Measurements from ENCODE around the gene SZRD1. TPM values are rescaled to one million over a fixed set of nuclear protein-coding genes. Genes with fewer than 3 reads are reported as not detected.

The SZRD1 gene
- total RNA-seq, 4 donors from 2014 or later: 54.6 to 66.8 (median 61.7) TPM

DNA sequence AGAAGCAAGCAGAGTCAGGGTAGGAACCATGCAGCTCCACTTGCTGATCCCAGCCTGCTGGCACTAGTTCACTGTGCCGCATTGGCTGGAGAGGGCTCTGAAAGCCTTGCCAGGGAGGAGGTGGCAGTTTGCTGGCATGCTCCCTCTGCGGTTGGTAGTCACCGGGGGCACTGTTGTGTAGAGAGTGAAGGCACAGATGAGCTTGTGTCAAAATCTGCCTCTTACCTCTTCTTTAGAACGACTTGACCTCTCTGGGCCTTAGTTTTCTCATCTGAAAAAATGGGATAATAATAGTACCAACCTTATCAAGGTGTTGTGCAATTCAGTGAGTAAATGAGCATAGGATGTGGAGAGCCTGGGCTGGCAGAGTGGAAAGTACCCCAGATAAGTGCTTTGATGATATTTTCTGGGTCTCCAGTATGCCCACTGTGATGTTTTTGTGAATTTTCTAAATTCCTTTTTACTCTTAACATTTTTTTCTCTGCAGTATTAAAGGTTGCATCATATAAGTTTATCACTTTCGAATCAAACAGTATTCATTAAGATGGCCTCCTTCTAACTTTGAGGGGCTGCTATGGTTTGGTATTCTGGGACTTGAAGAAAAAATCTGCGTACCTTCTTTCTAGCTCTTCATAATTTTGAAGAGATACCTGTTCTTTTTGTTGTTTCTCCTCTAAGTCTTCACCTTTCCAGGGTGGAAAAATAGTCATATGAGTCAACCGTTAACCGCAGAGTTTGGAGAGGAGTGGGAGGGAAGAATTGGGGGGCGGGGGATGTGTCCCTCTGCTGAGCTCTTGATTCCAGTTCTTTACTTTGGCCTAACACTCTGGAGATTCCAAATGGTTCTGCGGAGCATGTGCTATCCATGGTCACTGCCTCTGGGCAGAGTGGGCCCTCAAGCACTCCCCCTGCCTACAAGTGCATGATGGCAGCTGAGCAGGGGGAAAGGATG lies 26.8 kb downstream of the SZRD1 start:
- in situ Hi-C loops (cut with MboI; ENCODE audit: low pct_ligation_motif_present in 1 of 4, low pct_unique_long_range_greater_than_20kb in 1 of 4, low sequenced_read_pairs in 3 of 4): no loop called here
- TF ChIP-seq EP300 (IDR thresholded peaks at IDR 0.05; ENCODE audit: low read depth): no peak
- TF ChIP-seq POLR2AphosphoS5 (IDR thresholded peaks at IDR 0.05): no peak
- TF ChIP-seq POLR2A (IDR thresholded peaks at IDR 0.05): no peak
- TF ChIP-seq, protein P1, sequence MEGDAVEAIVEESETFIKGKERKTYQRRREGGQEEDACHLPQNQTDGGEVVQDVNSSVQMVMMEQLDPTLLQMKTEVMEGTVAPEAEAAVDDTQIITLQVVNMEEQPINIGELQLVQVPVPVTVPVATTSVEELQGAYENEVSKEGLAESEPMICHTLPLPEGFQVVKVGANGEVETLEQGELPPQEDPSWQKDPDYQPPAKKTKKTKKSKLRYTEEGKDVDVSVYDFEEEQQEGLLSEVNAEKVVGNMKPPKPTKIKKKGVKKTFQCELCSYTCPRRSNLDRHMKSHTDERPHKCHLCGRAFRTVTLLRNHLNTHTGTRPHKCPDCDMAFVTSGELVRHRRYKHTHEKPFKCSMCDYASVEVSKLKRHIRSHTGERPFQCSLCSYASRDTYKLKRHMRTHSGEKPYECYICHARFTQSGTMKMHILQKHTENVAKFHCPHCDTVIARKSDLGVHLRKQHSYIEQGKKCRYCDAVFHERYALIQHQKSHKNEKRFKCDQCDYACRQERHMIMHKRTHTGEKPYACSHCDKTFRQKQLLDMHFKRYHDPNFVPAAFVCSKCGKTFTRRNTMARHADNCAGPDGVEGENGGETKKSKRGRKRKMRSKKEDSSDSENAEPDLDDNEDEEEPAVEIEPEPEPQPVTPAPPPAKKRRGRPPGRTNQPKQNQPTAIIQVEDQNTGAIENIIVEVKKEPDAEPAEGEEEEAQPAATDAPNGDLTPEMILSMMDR (IDR thresholded peaks at IDR 0.05): no peak
- no peaks in the 10 kb centered on the region for H3K27me3 ChIP-seq

DNA sequence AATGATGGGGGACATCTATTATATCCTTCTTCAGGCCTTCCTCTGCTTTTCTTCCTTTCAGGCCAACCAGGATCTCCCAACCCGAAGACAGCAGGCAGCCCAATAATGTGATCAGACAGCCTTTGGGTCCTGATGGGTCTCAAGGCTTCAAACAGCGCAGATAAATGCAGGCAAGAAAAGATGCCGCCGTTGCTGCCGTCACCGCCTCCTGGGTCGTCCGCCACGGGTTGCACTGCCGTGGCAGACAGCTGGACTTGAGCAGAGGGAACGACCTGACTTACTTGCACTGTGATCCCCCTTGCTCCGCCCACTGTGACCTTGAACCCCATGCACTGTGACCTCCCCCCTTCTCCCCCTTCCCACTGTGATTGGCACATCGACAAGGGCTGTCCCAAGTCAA lies 27.9 kb downstream of the SZRD1 start:
- no peak for DNase-seq
- 80 to 88% methylated on average over 1 to 13 of the region's 13 CpGs for WGBS, 2 donors (ENCODE audit: low coverage in 1 of 2)
- intact Hi-C loops (cut with DNase I; ENCODE audit: low total_unique reads): no loop called here
- no peaks in the 10 kb centered on the region for H3K9me3 ChIP-seq
- H3K27me3 ChIP-seq: no peaks in the 10 kb centered on the region
- H3K4me1 ChIP-seq: peaks cover 2 to 27% (median 13%) of the 10 kb centered on the region in 4 donors
- no peak overlapping the region for H3K4me3 ChIP-seq
- TF ChIP-seq, protein P1 (IDR thresholded peaks at IDR 0.05): no peak
- no peak for TF ChIP-seq EP300 (IDR thresholded peaks at IDR 0.05; ENCODE audit: low read depth)
- no peak for TF ChIP-seq POLR2A (IDR thresholded peaks at IDR 0.05)
- TF ChIP-seq POLR2AphosphoS5 (IDR thresholded peaks at IDR 0.05): no peak
- in situ Hi-C loops (cut with MboI; ENCODE audit: low pct_ligation_motif_present in 1 of 4, low pct_unique_long_range_greater_than_20kb in 1 of 4, low sequenced_read_pairs in 3 of 4): no loop called here
- H3K27ac ChIP-seq: no peak overlapping the region
- peaks cover 0 to 9% (median 4%) of the 10 kb centered on the region in 4 donors for H3K36me3 ChIP-seq

More for the DNA sequence above, 26.8 kb downstream of the SZRD1 start:
- Histone ChIP-seq H3K9me3 (no peaks in the 10 kb centered on the region), H3K4me3 (no peak overlapping the region), H3K36me3 (peaks cover 0 to 9% (median 4%) of the 10 kb centered on the region in 4 donors), H3K4me1 (peaks cover 2 to 29% (median 15%) of the 10 kb centered on the region in 4 donors), H3K27ac (no peak overlapping the region)
- WGBS, 2 donors (ENCODE audit: low coverage in 1 of 2): 81 to 91% methylated on average over 7 to 10 of the region's 10 CpGs
- intact Hi-C loops (cut with DNase I; ENCODE audit: low total_unique reads): no loop called here
- DNase-seq: no peak

DNA sequence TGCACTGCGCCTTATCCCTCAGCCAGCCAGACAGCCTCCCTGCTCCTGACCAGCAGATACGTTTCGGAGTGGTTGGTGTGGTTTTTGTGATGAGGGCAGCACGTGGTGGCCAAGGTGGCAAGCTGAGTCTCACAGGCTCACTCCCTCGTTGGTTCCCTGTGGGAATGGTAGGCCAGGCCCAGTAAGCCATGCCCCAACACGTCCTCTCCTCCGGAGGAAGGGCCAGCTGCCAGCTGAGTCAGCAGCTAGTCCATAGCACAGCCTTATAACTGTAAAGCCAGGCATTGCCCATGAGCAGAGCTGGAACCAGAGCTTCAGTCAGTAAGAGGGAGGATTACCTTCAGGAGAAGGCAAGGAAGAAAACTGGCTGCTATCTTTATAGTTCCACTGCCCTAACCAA lies 29.5 kb downstream of the SZRD1 start:
- DNase-seq: no peak
- H3K4me3 ChIP-seq: no peak overlapping the region
- peaks cover 1 to 13% (median 12%) of the 10 kb centered on the region in 4 donors for H3K4me1 ChIP-seq
- H3K27ac ChIP-seq: no peak overlapping the region
- TF ChIP-seq EP300 (IDR thresholded peaks at IDR 0.05; ENCODE audit: low read depth) (no peak), POLR2AphosphoS5 (IDR thresholded peaks at IDR 0.05) (no peak)
- no peaks in the 10 kb centered on the region for H3K9me3 ChIP-seq
- H3K36me3 ChIP-seq: peaks cover 0 to 9% (median 4%) of the 10 kb centered on the region in 4 donors
- 71% methylated on average over 7 of the region's 7 CpGs; no CpG with 5 or more reads in 1 of the 2 donors for WGBS, 2 donors (ENCODE audit: low coverage in 1 of 2)
- in situ Hi-C loops (cut with MboI; ENCODE audit: low pct_ligation_motif_present in 1 of 4, low pct_unique_long_range_greater_than_20kb in 1 of 4, low sequenced_read_pairs in 3 of 4) (no loop called here), intact Hi-C loops (cut with DNase I; ENCODE audit: low total_unique reads) (no loop called here)
- no peaks in the 10 kb centered on the region for H3K27me3 ChIP-seq

DNA sequence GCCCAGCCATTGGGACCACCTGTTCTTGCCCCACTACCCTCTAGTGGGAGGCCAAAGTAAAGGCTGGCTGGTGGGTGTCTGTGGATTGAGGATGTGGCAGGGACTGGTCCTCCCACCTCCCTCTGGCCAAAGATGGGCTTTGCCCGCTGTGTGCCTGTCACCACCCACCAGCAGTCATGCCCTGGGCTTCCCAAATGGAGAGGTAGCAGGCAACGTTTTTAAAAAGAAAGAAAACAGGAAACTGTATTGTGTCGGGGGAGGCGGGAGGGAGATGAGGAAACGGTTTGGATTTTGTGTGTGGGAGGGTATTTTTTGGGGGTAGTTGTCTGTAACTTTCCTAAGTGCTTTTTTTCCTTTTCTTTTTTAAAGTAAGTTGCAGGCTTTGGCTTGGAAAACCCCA lies 30.1 kb downstream of the SZRD1 start:
- 68 to 79% methylated on average over 3 to 5 of the region's 5 CpGs for WGBS, 2 donors (ENCODE audit: low coverage in 1 of 2)
- Histone ChIP-seq H3K4me1 (peaks cover 0 to 8% (median 6%) of the 10 kb centered on the region in 4 donors), H3K36me3 (peaks cover 0 to 9% (median 4%) of the 10 kb centered on the region in 4 donors), H3K27ac (no peak overlapping the region), H3K27me3 (no peaks in the 10 kb centered on the region), H3K9me3 (no peaks in the 10 kb centered on the region), H3K4me3 (no peak overlapping the region)
- intact Hi-C loops (cut with DNase I; ENCODE audit: low total_unique reads): no loop called here
- in situ Hi-C loops (cut with MboI; ENCODE audit: low pct_ligation_motif_present in 1 of 4, low pct_unique_long_range_greater_than_20kb in 1 of 4, low sequenced_read_pairs in 3 of 4): no loop called here
- TF ChIP-seq EP300 (IDR thresholded peaks at IDR 0.05; ENCODE audit: low read depth) (no peak), POLR2AphosphoS5 (IDR thresholded peaks at IDR 0.05) (no peak), POLR2A (IDR thresholded peaks at IDR 0.05) (no peak)
- TF ChIP-seq, protein P1 (IDR thresholded peaks at IDR 0.05): no peak
- DNase-seq: no peak
